Measurements from ENCODE around the gene ECE2. TPM values are rescaled to one million over a fixed set of nuclear protein-coding genes. Genes with fewer than 3 reads are reported as not detected.

Gene ECE2
- total RNA-seq, 1 experiment from 2014 or later: not detected

DNA sequence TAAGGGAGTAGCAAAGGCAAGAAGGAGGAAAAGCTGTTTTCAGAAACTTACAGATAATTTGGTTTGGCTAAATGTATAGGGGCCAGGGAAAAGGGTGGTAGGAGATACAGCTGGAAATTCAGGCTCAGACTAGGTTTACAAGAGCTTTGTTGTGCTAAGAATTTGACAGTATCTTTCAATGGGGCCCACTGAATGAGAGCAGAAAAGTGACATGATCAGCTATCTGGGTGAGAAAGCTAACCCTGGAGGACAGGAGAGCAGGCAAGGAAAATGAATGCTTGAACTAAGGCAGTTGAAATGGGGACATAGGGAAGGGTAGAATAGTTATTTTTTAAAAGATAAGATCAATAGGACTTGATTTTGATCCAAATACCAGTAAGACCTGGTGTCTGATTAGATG is 35.8 kb downstream of the ECE2 start:
- H3K9me3 ChIP-seq (ENCODE audit: control insufficient read depth, insufficient read depth, low read depth, low read length): no peaks in the 10 kb centered on the region
- no peaks in the 10 kb centered on the region for H3K27me3 ChIP-seq (ENCODE audit: control insufficient read depth, insufficient read depth, low read length)
- ATAC-seq (no peak), DNase-seq (ENCODE audit: low read depth, low spot score) (no peak)
- H3K4me1 ChIP-seq (ENCODE audit: control insufficient read depth, insufficient read depth, low read length): peaks cover 3% of the 10 kb centered on the region
- H3K27ac ChIP-seq (ENCODE audit: low read length): no peak overlapping the region
- in situ Hi-C loops (cut with HindIII; ENCODE audit: low pct_unique_long_range_greater_than_20kb, low sequenced_read_pairs): no loop called here
- H3K36me3 ChIP-seq (ENCODE audit: control insufficient read depth, insufficient read depth, low read length): peaks cover 7% of the 10 kb centered on the region; the same call in 1 of the 2 replicates
- no TSS peak for BruUV-seq (replicated peaks)
- ChIA-PET POLR2A (no interaction called here), CTCF (no interaction called here)
- TF ChIP-seq, protein P1, sequence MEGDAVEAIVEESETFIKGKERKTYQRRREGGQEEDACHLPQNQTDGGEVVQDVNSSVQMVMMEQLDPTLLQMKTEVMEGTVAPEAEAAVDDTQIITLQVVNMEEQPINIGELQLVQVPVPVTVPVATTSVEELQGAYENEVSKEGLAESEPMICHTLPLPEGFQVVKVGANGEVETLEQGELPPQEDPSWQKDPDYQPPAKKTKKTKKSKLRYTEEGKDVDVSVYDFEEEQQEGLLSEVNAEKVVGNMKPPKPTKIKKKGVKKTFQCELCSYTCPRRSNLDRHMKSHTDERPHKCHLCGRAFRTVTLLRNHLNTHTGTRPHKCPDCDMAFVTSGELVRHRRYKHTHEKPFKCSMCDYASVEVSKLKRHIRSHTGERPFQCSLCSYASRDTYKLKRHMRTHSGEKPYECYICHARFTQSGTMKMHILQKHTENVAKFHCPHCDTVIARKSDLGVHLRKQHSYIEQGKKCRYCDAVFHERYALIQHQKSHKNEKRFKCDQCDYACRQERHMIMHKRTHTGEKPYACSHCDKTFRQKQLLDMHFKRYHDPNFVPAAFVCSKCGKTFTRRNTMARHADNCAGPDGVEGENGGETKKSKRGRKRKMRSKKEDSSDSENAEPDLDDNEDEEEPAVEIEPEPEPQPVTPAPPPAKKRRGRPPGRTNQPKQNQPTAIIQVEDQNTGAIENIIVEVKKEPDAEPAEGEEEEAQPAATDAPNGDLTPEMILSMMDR (IDR thresholded peaks at IDR 0.05): no peak
- TF ChIP-seq, protein P2, sequence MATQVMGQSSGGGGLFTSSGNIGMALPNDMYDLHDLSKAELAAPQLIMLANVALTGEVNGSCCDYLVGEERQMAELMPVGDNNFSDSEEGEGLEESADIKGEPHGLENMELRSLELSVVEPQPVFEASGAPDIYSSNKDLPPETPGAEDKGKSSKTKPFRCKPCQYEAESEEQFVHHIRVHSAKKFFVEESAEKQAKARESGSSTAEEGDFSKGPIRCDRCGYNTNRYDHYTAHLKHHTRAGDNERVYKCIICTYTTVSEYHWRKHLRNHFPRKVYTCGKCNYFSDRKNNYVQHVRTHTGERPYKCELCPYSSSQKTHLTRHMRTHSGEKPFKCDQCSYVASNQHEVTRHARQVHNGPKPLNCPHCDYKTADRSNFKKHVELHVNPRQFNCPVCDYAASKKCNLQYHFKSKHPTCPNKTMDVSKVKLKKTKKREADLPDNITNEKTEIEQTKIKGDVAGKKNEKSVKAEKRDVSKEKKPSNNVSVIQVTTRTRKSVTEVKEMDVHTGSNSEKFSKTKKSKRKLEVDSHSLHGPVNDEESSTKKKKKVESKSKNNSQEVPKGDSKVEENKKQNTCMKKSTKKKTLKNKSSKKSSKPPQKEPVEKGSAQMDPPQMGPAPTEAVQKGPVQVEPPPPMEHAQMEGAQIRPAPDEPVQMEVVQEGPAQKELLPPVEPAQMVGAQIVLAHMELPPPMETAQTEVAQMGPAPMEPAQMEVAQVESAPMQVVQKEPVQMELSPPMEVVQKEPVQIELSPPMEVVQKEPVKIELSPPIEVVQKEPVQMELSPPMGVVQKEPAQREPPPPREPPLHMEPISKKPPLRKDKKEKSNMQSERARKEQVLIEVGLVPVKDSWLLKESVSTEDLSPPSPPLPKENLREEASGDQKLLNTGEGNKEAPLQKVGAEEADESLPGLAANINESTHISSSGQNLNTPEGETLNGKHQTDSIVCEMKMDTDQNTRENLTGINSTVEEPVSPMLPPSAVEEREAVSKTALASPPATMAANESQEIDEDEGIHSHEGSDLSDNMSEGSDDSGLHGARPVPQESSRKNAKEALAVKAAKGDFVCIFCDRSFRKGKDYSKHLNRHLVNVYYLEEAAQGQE (IDR thresholded peaks at IDR 0.05; ENCODE audit: insufficient read depth in 1 of 2, low read depth in 2 of 2, low read length in 1 of 2): no peak
- no peak for TF ChIP-seq POLR2AphosphoS5 (IDR thresholded peaks at IDR 0.05; ENCODE audit: low read depth, low read length)
- TF ChIP-seq SIN3A (IDR thresholded peaks at IDR 0.05; ENCODE audit: borderline replicate concordance, insufficient read depth, low read depth, low read length): no peak
- TF ChIP-seq TCF7L2 (IDR thresholded peaks at IDR 0.05; ENCODE audit: low read depth, low read length): no peak
- intact Hi-C loops (cut with micrococcal nuclease; ENCODE audit: unreplicated experiment): no loop called here
- H3K4me3 ChIP-seq (ENCODE audit: low read depth in 2 of 2, low read length in 2 of 2): no peak overlapping the region

GRCh38 chr3:184314363-184314699 is 38.5 kb downstream of the ECE2 start, which contains the start of gene EIF4G1:
TSS of gene EIF4G1 (plus strand) at chr3:184314606. CDS start at chr3:184315797, 1,191 bp downstream.
- no peak for DNase-seq (ENCODE audit: low read depth, low spot score)

More at GRCh38 chr3:184314363-184314699, 38.5 kb downstream of the ECE2 start, which contains the start of gene EIF4G1:
- ChIA-PET CTCF (no interaction called here), POLR2A (no interaction called here)
- TF ChIP-seq, protein P2 (IDR thresholded peaks at IDR 0.05; ENCODE audit: insufficient read depth in 1 of 2, low read depth in 2 of 2, low read length in 1 of 2): no peak
- TF ChIP-seq, protein P1 (IDR thresholded peaks at IDR 0.05): no peak
- TF ChIP-seq SIN3A (IDR thresholded peaks at IDR 0.05; ENCODE audit: borderline replicate concordance, insufficient read depth, low read depth, low read length) (no peak), TCF7L2 (IDR thresholded peaks at IDR 0.05; ENCODE audit: low read depth, low read length) (no peak), POLR2AphosphoS5 (IDR thresholded peaks at IDR 0.05; ENCODE audit: low read depth, low read length) (peak; percentile 96)
- peaks cover 30% of the 10 kb centered on the region for H3K4me1 ChIP-seq (ENCODE audit: control insufficient read depth, insufficient read depth, low read length)
- no peaks in the 10 kb centered on the region for H3K9me3 ChIP-seq (ENCODE audit: control insufficient read depth, insufficient read depth, low read depth, low read length)
- no peaks in the 10 kb centered on the region for H3K27me3 ChIP-seq (ENCODE audit: control insufficient read depth, insufficient read depth, low read length)
- peaks cover 9% of the 10 kb centered on the region for H3K36me3 ChIP-seq (ENCODE audit: control insufficient read depth, insufficient read depth, low read length)
- peak; percentile 89 for ATAC-seq
- H3K27ac ChIP-seq (ENCODE audit: low read length): peak within 1 kb of the TSS; percentile 94
- intact Hi-C loops (cut with micrococcal nuclease; ENCODE audit: unreplicated experiment) (no loop called here), in situ Hi-C loops (cut with HindIII; ENCODE audit: low pct_unique_long_range_greater_than_20kb, low sequenced_read_pairs) (no loop called here)
- peak within 1 kb of the TSS; percentile 91 to 96 for H3K4me3 ChIP-seq (ENCODE audit: low read depth in 2 of 2, low read length in 2 of 2)
- no TSS peak for BruUV-seq (replicated peaks)
